Urothelium cell line (cell line): ENCODE results near the gene REELD1.

Experiments used
- DNase-seq: peaks from one replicate; pipeline ENCODE4 v3.0.0; 2011; ENCODE audit warnings: low spot score, mixed read lengths
- FAIRE-seq: peaks from 2 replicates; lab custom pipeline; 2011; peaks lifted over from hg19 to GRCh38; lab: Jason Lieb, UNC

Gene REELD1

GRCh38 chr4:146263793-146264192, 49.5 kb downstream of the REELD1 start:
- FAIRE-seq (no peak), DNase-seq (no peak)

- DNase-seq, result no peak
- no peak for FAIRE-seq
These were observed 51.7 kb downstream of the REELD1 start for GRCh38 chr4:146265950-146266490.

- FAIRE-seq (no peak), DNase-seq (no peak)
These were observed 53.5 kb downstream of the REELD1 start for GRCh38 chr4:146267826-146268225.

GRCh38 chr4:146269228-146269653, 54.9 kb downstream of the REELD1 start:
- FAIRE-seq (no peak), DNase-seq (no peak)

GRCh38 chr4:146271466-146271865, 57.1 kb downstream of the REELD1 start:
- no peak for FAIRE-seq

GRCh38 chr4:146273204-146273901, 59.0 kb downstream of the REELD1 start:
- no peak for FAIRE-seq
- DNase-seq, result no peak

More at GRCh38 chr4:146271466-146271865, 57.1 kb downstream of the REELD1 start:
- no peak for DNase-seq

- FAIRE-seq (no peak), DNase-seq (no peak)
These were observed 60.4 kb downstream of the REELD1 start for GRCh38 chr4:146274774-146275173.

- FAIRE-seq, result no peak
- no peak for DNase-seq
These were observed 61.0 kb downstream of the REELD1 start for GRCh38 chr4:146275370-146275769.

GRCh38 chr4:146278986-146279385, 64.6 kb downstream of the REELD1 start:
- DNase-seq (no peak), FAIRE-seq (no peak)
